HG03066 (cell line): ENCODE measurements around the gene PXDN.

Experiments
- ATAC-seq: cut with Tn5 transposase; IDR thresholded peaks from one replicate; pipeline ENCODE4 v1.9.1; 2021; ENCODE audit warnings: low read depth; ENCODE audit not compliant: unreplicated experiment

PXDN gene

DNA sequence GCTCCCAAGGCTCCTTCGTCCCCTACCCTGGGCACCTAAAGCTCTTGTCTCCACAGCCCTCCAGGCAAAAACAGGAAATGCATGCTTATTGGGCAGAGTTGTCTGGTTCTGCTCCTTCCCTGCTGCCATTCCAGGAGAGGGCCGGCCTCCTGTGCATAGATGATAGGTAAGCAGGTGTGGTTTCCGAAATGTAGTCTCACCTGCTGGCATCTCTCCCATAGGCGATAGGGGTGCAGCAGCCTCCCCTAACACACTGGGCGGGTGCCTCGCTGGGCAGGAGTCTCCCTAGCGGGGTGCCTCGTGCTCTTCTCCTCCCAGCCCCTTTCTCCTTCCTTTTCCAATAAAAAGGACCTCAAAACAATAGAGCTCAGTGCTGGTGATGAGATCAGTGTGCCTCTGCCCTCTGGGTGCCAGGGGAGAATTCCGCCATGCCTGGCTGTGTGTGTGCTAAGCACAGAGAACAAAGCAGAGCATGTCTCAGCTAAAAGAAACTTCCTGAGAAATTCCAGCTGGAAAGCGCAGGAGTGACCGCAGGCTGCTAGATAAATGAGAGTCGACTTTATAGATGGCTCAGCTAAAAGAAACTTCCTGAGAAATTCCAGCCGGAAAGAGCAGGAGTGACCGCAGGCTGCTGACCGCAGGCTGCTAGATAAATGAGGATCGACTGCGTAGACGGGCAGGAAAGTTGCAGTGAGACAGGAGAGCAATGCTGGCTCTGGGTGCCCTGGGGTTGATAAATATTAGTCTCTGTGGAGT lies 11.3 kb upstream of the PXDN start:
- no peak for ATAC-seq

- ATAC-seq = no peak
Measured at GRCh38 chr2:1754461-1755170, 10.3 kb upstream of the PXDN start.

DNA sequence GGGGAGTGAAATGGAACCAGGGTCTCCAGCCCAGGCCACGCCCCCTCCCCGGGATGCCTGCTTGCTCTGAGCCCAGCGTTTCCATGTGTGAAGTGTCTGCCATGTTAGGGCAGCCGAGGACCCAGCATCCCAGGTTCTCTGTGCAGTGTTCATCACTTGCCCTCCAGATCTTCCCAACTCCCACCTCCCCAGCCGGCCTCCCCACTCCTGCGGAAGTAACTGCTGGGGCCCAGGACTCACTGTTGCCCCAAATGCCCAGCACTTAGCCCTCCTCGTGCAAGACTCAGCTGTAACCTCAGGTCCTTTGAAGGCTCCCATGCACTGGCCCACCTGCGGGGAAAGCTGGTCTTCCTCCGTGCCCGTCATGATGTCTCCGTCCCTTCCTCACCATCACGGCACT lies 9.7 kb upstream of the PXDN start:
- no peak for ATAC-seq

- ATAC-seq = no peak
Measured at GRCh38 chr2:1752751-1753150, 8.4 kb upstream of the PXDN start.

DNA sequence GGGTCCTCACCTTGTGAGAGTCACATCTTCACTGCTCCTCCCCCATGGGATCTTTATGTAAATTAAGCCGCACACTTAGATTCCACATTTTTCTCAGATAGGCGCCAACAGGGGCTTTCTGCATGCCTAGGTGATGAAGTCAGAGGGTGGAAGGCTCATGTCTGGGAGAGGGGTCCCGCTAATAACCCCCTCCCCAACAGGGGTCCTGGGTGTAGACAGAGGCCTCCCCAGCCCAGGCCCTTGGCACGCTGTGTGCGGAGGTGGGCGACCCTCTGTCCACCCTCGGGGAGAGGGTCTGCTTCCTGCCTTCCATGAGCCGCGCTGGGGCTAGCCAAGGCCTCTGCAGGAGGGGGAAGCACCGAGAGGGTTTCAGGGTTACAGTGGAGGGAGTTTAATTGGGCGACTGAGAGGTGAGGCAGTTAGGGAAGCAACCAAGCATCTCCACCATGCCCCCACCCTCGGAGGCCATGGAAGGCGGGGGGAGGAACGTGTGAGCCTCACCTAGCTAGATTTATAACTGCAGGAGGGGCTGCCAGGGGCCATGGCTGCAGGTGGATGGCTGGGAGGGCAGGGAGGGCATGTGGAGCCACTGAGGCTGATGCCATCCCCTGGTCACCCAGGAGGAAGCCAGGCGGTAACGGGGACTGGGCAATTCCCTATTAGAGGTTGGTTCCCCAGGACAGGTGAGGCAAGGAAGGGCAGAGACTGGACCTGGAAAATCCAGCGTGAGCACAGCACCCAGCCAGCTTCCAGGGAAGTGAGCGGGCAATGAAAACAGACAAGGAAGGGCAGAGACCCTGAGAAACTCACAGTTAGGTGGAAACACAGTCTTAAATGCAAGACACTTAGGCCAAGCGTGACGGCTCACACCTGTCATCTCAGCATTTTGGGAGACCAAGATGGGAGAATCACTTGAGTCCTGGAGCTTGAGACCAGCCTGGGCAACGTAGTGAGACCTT lies 7.7 kb upstream of the PXDN start:
- ATAC-seq = no peak

DNA sequence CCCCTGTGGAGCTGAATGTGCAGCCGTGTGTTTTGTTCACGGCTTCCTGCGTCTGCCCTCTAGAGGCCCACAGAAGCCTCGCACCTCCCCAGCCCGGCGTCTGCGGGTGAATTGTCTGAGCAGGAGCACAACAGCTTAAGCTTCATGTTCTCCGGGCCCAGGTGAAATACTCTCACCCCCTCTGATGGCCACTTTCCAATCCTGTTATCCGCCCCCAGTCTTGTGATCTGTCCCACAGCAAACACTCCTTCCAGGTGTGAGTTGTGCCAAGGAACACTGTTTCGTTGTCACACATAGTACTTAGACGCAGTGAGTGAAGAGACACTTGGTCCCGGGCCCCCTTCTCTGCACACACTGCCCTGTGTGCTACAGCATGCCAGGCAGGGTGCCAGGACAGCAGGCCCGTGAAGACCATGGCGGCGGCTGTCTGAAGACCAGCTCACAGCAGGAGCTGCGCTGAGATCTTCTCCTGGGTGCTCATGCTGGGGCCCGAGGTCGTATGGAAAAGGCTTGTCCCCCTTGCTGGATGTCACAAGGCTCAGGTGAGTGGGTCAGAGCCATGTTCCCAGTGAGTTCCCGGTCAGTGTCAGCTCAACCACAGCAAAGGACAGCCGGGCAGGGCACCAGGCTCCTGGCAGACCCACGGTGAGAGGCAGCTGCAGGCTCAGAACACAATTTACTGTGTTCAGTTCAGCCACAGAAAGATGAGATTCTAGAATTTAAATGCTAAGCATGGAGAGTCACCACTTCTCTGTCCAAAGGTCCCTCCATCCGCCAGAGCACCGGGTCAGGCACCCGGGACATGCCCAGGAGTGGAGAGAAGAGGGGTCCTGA lies 6.8 kb upstream of the PXDN start:
- ATAC-seq = no peak

DNA sequence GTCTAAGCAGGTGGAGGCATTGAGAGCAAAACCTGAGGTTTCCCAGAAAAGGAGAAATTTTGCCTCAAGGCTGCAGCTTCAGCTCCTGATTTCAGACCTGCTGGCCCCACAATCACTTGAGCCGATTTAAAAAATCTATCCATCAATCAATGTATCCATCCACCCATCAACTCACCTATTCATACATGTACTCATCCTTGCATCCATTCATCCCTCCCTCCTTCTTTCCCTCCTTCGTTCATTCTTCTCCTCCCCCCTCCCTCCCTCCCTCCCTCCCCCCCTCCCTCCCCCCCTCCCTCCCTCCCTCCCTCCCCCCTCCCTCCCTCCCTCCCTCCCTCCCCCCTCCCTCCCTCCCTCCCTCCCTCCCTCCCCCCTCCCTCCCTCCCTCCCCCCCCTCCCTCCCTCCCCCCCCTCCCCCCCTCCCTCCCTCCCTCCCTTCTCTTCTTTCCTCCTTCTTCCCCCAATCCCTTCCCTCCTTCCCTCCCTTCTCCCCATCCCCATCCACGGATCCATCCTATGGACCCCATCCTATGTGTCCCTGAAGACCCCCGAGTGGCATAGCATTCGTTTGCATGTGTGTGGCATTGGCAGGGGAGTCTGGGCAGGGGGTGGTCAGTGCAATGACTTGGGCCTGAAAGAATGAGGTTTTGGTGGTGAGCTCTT lies 6.1 kb upstream of the PXDN start:
- ATAC-seq = no peak

GRCh38 chr2:1749489-1750119 lies 5.3 kb upstream of the PXDN start:
- ATAC-seq = no peak

DNA sequence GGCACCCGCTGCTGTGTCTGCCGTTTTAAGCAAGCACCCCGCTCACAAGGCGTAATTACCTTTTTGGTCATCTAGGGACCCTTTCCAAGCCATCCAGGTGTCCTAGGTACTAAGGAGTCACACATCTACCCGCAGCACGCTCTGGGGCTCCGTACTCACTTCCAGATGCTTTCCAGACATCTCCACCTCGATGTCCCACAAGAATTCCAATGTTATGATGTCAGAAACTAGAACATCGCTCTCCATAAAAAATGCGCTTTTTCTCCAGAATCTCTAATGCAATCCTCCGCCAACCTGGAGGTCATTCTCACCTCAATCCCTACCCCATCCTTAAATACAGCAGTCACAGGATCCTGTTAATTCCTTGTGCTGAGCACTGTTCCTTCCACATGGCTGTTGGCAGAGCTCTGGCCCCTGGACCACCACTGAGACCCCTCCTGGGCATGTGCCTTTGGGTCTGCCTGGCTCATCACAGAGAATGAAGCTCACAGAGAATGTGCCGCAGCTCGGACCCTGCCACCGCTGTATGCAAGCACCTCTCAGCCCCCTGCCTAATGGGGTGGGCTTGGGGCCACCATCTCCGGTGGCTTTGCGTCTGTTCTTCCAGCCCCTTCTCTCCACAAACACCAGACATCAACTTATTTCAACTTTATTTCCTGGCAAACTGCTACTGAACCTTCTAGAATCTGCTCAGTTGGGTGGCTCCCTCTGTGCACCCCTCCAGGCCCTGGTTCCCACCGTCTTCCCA lies 4.6 kb upstream of the PXDN start:
- no peak for ATAC-seq

- no peak for ATAC-seq
Measured at GRCh38 chr2:1748176-1748740, 3.9 kb upstream of the PXDN start.

DNA sequence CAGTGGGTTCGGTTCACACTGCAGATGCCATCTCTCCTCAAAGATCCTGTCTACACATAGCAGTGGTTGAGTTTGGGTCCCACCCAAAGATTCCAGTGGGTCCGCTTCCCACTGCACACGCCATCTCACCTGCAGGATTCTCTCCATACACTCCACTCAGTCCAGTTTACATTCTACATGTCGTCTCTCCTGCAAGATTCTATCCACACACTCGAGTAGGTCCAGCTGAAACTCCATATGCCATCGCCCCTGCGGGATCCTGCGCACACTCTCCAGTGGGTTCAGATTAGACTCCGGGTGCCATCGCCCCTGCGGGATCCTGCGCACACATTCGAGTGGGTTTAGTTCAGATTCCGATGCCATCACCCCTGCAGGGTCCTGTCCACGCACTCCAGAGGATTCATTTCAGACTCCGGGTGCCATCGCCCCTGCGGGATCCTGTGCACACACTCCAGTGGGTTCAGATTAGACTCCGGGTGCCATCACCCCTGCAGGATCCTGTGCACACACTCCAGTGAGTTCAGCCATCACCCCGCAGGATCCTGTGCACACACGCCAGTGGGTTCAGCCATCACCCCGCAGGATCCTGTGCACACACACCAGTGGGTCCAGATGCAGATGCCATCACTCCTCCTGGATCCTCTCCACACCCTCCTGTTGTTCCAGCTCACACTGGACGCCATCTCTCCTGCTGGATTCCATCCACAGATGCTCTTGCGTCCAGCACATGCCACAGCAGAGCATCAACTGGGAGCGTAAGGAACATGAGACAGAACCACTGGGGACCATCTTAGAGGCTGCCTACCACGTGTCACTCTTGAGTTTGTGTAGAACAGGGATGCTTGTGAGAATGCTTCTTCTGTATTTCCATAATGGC lies 3.0 kb upstream of the PXDN start:
- ATAC-seq = no peak

DNA sequence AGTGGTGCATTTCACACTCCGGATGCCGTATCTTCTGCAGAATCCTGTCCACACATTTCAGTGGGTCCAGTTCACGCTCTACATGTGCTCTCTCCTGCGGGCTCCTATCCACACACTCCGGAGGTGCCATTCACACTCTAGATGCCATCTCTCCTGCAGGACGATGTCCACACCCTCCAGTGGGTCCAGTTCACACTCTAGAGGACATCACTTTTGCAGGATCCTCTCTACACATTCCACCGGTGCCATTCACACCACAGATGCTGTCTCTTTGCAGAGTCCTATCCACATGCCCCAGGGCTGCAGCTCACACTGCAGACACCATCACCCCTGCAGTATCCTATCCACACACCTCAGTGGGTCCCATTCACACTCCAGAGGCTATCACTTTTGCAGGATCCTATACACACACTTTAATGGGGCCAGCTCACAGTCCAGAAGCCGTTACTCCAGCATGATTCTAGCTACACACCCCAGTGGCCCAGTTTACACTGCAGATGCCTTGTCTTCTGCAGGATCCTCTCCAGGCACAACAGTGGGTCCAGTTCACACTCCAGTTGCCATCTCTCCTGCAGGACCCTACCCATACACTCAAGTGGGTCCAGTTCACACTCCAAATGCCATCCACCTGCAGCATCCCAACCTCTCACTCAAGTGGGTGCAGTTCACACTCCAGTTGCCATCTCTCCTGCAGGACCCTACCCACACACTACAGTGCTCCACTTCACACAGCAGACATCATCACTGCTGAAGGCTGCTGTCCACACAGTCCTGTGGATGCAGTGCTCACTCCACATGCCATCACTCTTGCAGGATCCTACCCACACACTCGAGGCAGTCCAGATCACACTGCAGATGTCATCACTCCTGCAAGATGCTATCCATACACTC lies 2.1 kb upstream of the PXDN start:
- ATAC-seq = no peak

GRCh38 chr2:1745171-1746023 lies 1.1 kb upstream of the PXDN start:
- no peak for ATAC-seq

GRCh38 chr2:1744151-1744445 lies 217 bp downstream of the PXDN start:
- ATAC-seq = no peak

DNA sequence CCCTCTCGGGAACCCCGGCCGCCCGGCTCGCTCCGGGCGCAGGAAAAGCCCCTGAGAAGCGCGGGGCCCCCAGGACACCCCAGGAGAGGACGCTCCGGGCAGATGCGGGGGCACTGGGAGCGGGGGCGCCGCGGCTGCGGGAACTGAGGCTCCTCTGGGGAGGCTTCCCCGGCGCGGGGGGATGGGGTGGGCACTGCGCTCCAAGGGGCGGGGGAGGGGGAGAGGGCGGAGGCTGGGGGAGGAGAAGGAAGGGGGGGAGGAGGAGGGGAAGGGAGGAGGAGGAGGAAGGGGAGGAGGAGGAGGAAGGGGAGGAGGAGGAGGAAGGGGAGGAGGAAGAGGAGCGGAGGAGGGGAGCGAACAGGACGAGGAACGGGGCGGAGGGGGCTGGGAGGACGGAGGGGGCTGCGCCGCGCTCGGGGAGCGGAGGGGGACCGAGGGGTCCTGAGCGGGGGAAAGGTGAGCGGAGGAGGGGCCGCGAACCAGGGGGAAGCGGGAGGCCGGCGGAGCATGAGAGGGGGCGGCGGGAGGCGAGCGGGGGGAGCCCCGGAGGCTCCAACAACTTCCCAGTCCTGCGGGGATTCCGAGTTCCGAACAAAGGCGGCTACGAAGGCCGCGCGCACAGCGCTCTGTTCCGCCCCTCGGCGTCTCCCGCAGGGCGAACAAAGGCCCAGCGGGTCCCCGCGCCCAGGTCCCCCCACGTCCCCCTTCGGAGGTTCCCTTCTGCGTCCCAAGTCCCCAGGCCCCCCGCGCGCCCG lies 742 bp downstream of the PXDN start:
- ATAC-seq = no peak
